ENCODE results near the gene DCK. TPM values are rescaled to one million over a fixed set of nuclear protein-coding genes. Genes with fewer than 3 reads are reported as not detected.
"Not testable (repeated sequence)": the region's sequence is repeated elsewhere in the genome, so short reads cannot be mapped to it uniquely, and the experiment has no call there.

Gene DCK
- total and polyA plus RNA-seq, 2 donors (not counting 1 experiment from before 2014, with no cell fraction given): 34.8 to 58.2 TPM

- H3K36me3 ChIP-seq (replicated peaks in 1 of 2; ENCODE audit: control extremely low read depth in 1 of 2, control insufficient read depth in 1 of 2, extremely low read depth in 1 of 2, insufficient read depth in 2 of 2, low read length in 1 of 2): no peaks in the 10 kb centered on the region
- Mint-ChIP-seq H3K4me1 (no peaks in the 10 kb centered on the region), H3K27ac (no peak overlapping the region), H3K9me3 (ENCODE audit: insufficient read depth) (no peaks in the 10 kb centered on the region), H3K27me3 (no peaks in the 10 kb centered on the region), H3K4me3 (no peak overlapping the region)
- intact Hi-C loops (cut with micrococcal nuclease): no loop called here
- H3K4me3 ChIP-seq (ENCODE audit: control extremely low read depth in 1 of 5, extremely low read depth in 1 of 5, insufficient read depth in 1 of 5, low read depth in 2 of 5, low read length in 4 of 5): no peak overlapping the region
- DNase-seq: no peak
- no peaks in the 10 kb centered on the region for H3K27me3 ChIP-seq (replicated peaks in 1 of 4; ENCODE audit: control extremely low read depth in 1 of 4, control insufficient read depth in 3 of 4, insufficient read depth in 4 of 4, low read length in 3 of 4)
- no peaks in the 10 kb centered on the region for H3K79me2 ChIP-seq (ENCODE audit: control insufficient read depth, insufficient read depth, low read length)
- no peaks in the 10 kb centered on the region for H4K20me1 ChIP-seq (ENCODE audit: control insufficient read depth, insufficient read depth, low read length, poor library complexity, severe bottlenecking)
- H3K9me3 ChIP-seq (ENCODE audit: control extremely low read depth in 1 of 3, control insufficient read depth in 2 of 3, insufficient read depth in 1 of 3, low read length in 2 of 3): peaks cover 0 to 1% (median 0%) of the 10 kb centered on the region in 3 donors
- no peak overlapping the region for H3K4me2 ChIP-seq (replicated peaks; ENCODE audit: low read depth, low read length, poor library complexity, severe bottlenecking)
- no peak overlapping the region for H2AFZ ChIP-seq (ENCODE audit: insufficient read depth, low read depth, low read length, poor library complexity, severe bottlenecking)
- TF ChIP-seq CTCF (IDR thresholded peaks at IDR 0.05): no peak
- TF ChIP-seq EZH2 (IDR thresholded peaks at IDR 0.05; ENCODE audit: borderline replicate concordance, insufficient read depth, low read depth, low read length, poor library complexity, severe bottlenecking): no peak
- H3K27ac ChIP-seq (ENCODE audit: low read length in 2 of 2): no peak overlapping the region
- H3K9ac ChIP-seq (ENCODE audit: low read length): no peak overlapping the region
- CTCF ChIA-PET: no interaction called here
- H3K4me1 ChIP-seq (ENCODE audit: control insufficient read depth in 2 of 2, insufficient read depth in 2 of 2, low read length in 2 of 2): no peaks in the 10 kb centered on the region
- WGBS (ENCODE audit: insufficient coverage): no CpG with 5 or more reads among the region's 2 CpGs
- ATAC-seq (ENCODE audit: low read depth): no peak
- POLR2A ChIA-PET: no interaction called here
These were observed 59.3 kb downstream of the DCK start for GRCh38 chr4:71052716-71053115.

DNA sequence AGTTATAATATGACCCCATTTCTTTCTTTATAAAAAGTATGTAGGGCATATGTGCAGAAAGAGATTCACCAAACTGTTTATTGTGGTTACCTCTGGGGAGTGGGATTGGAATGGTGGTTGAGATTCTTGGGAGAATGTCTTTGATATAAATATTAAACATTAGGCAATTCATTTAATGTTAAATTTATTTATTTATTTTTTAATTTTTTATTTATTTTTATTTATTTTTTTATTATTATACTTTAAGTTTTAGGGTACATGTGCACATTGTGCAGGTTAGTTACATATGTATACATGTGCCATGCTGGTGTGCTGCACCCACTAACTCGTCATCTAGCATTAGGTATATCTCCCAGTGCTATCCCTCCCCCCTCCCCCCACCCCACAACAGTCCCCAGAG is 60.2 kb downstream of the DCK start:
- H3K4me1 Mint-ChIP-seq; H3K4me3 Mint-ChIP-seq; H4K20me1 ChIP-seq (ENCODE audit: control insufficient read depth, insufficient read depth, low read length, poor library complexity, severe bottlenecking); ATAC-seq (ENCODE audit: low read depth); H3K4me1 ChIP-seq (ENCODE audit: control insufficient read depth in 2 of 2, insufficient read depth in 2 of 2, low read length in 2 of 2); H3K27me3 ChIP-seq (replicated peaks in 1 of 4; ENCODE audit: control extremely low read depth in 1 of 4, control insufficient read depth in 3 of 4, insufficient read depth in 4 of 4, low read length in 3 of 4); intact Hi-C loops (cut with micrococcal nuclease); H3K79me2 ChIP-seq (ENCODE audit: control insufficient read depth, insufficient read depth, low read length); H2AFZ ChIP-seq (ENCODE audit: insufficient read depth, low read depth, low read length, poor library complexity, severe bottlenecking); DNase-seq; H3K9me3 Mint-ChIP-seq (ENCODE audit: insufficient read depth); H3K36me3 ChIP-seq (replicated peaks in 1 of 2; ENCODE audit: control extremely low read depth in 1 of 2, control insufficient read depth in 1 of 2, extremely low read depth in 1 of 2, insufficient read depth in 2 of 2, low read length in 1 of 2); H3K9me3 ChIP-seq (ENCODE audit: control extremely low read depth in 1 of 3, control insufficient read depth in 2 of 3, insufficient read depth in 1 of 3, low read length in 2 of 3); H3K9ac ChIP-seq (ENCODE audit: low read length); H3K27me3 Mint-ChIP-seq; H3K4me3 ChIP-seq (ENCODE audit: control extremely low read depth in 1 of 5, extremely low read depth in 1 of 5, insufficient read depth in 1 of 5, low read depth in 2 of 5, low read length in 4 of 5); H3K27ac Mint-ChIP-seq; H3K27ac ChIP-seq (ENCODE audit: low read length in 2 of 2); POLR2A ChIA-PET; H3K4me2 ChIP-seq (replicated peaks; ENCODE audit: low read depth, low read length, poor library complexity, severe bottlenecking); CTCF ChIA-PET: not testable (repeated sequence)
- WGBS (ENCODE audit: insufficient coverage): no CpG with 5 or more reads among the region's 1 CpG

DNA sequence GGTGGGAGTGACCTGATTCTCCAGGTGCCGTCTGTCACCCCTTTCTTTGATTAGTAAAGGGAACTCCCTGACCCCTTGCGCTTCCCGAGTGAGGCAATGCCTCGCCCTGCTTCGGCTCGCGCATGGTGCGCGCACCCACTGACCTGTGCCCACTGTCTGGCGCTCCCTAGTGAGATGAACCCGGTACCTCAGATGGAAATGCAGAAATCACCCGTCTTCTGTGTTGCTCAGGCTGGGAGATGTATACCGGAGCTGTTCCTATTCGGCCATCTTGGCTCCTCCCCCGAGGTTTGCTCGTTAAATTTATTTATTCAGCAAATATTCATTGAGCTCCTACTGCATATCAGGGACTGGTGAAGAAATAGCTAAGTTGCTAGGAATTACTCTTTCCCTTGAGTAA is 66.1 kb downstream of the DCK start:
- H3K4me1 Mint-ChIP-seq; H3K27me3 Mint-ChIP-seq; H3K9me3 ChIP-seq (ENCODE audit: control extremely low read depth in 1 of 3, control insufficient read depth in 2 of 3, insufficient read depth in 1 of 3, low read length in 2 of 3); H3K4me1 ChIP-seq (ENCODE audit: control insufficient read depth in 2 of 2, insufficient read depth in 2 of 2, low read length in 2 of 2); H3K27ac Mint-ChIP-seq; H3K27ac ChIP-seq (ENCODE audit: low read length in 2 of 2); DNase-seq; H3K36me3 ChIP-seq (replicated peaks in 1 of 2; ENCODE audit: control extremely low read depth in 1 of 2, control insufficient read depth in 1 of 2, extremely low read depth in 1 of 2, insufficient read depth in 2 of 2, low read length in 1 of 2); H3K9me3 Mint-ChIP-seq (ENCODE audit: insufficient read depth); H3K4me2 ChIP-seq (replicated peaks; ENCODE audit: low read depth, low read length, poor library complexity, severe bottlenecking); intact Hi-C loops (cut with micrococcal nuclease); H3K79me2 ChIP-seq (ENCODE audit: control insufficient read depth, insufficient read depth, low read length); H4K20me1 ChIP-seq (ENCODE audit: control insufficient read depth, insufficient read depth, low read length, poor library complexity, severe bottlenecking); H3K4me3 Mint-ChIP-seq; ATAC-seq (ENCODE audit: low read depth); H3K9ac ChIP-seq (ENCODE audit: low read length); H3K4me3 ChIP-seq (ENCODE audit: control extremely low read depth in 1 of 5, extremely low read depth in 1 of 5, insufficient read depth in 1 of 5, low read depth in 2 of 5, low read length in 4 of 5); POLR2A ChIA-PET; H3K27me3 ChIP-seq (replicated peaks in 1 of 4; ENCODE audit: control extremely low read depth in 1 of 4, control insufficient read depth in 3 of 4, insufficient read depth in 4 of 4, low read length in 3 of 4); CTCF ChIA-PET; H2AFZ ChIP-seq (ENCODE audit: insufficient read depth, low read depth, low read length, poor library complexity, severe bottlenecking): not testable (repeated sequence)
- WGBS (ENCODE audit: insufficient coverage): 93% methylated on average over 3 of the region's 16 CpGs
